Hepatic stellate cell (primary cell): Measurements from ENCODE around the gene CMSS1.
A peak's percentile ranks its signal among the peaks of the same experiment; 100 is the strongest.
"Not testable (repeated sequence)": the region's sequence is repeated elsewhere in the genome, so short reads cannot be mapped to it uniquely, and the experiment has no call there.

ENCODE experiments used
- DNase-seq: peaks from one replicate; pipeline ENCODE4 v3.0.0; 2011; ENCODE audit warnings: low spot score

CMSS1 gene

DNA sequence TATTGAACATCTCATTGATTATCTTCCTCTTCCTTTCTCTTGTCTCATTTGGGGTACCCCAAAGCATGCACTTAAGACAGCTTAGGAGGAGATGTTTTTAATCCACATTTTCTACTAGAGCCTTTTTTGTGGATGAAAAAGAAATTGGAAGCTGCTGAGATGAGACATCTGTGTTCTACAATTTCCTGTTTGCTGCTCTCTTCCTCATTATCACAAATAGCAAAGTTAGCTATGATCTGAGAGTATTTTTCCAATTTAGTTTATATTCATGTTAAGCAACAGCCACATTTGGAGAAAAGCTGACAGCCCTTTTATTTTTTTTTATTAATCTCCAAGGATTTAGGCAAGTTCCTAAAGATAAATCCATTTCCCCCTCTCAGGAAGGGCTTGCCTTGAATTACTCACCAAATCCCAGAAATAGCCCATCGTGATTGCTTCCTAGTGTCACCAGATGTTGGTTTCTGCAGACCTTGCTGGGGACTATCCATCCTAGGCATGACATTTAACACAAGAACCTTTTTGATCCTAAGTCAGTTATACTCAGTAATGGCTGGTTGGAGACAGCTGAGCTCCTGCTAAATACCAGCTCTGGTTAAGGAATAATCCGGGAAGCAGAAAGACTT lies 367.4 kb downstream of the CMSS1 start:
- peak; percentile 24 for DNase-seq

DNA sequence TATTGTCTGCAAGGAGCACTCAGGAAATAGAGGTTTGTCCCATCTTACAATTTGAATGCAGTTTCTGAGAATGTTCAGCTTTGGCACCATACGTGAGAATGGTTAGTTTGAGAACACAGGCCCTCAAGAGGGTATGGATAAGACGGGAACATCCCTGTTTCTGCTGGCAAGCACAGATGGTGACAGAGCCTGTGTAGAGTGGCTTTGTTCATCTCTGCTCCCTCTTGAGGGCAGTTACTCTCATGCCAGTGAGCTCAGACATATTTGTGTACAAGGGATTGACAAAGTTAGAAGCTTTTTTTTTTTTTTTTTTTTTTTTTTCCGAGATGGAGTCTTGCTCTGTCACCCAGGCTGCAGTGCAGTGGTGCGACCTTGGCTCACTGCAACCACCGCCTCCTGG lies 368.2 kb downstream of the CMSS1 start:
- peak; percentile 27 for DNase-seq

DNA sequence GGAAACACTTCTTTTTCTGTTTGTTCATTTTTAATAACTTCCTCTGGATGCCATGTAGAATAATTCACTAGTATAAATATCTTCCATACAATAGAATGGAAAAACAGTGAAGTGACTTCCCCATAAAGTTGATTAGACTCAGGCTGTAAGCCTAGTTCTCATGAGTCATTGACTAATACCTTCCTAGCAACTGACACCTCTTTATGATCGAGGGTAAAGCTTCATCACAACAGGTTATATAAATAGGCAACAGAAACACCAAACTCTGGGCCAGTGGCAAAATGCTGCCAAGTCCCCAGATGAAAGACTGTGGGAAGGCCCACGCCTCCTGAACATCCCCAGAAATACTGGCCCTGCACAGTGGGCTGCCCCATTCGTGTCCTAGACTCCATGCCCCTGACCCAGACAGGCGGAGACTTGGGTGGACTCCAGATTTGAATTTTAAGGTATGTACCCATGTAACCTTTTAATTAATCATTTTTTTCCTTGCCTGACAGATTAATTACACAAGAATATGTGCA lies 371.8 kb downstream of the CMSS1 start:
- DNase-seq: no peak

DNA sequence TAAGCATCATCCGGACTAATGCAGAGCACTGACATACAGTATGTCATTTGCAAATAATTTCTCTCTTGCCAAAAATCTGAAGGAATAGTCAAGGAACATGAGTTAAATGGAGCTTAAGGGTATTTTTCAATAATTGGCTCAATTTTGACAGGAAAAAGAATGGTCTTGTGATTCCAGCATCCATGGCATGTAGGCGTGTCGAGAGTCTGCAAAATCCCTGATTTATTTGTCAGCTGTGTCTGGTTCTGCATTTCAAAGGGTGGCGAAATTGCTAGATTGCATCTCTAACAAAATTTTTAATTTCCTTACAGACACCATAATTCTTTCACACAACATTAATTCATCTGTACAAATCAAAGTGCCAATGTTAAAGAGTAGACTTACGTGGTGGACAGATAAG lies 377.7 kb downstream of the CMSS1 start:
- DNase-seq: no peak

DNA sequence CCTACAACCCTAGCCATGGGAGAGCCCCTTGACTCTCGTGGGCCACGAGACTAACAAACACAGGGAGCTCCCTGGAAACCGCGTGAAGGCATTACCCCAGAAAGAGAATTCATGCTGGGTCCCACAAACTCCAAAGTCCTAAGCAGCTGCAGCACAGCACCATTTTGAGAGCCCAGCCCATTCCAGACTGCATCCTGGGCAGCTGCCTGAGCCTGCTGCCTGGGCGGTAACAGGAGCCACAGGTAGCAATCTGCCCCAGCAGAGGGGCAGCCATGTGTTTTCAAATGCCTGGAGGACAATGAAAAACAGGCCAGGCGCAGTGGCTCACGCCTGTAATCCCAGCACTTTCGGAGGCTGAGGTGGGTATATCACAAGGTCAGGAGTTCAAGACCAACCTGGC lies 380.2 kb downstream of the CMSS1 start:
- no peak for DNase-seq

DNA sequence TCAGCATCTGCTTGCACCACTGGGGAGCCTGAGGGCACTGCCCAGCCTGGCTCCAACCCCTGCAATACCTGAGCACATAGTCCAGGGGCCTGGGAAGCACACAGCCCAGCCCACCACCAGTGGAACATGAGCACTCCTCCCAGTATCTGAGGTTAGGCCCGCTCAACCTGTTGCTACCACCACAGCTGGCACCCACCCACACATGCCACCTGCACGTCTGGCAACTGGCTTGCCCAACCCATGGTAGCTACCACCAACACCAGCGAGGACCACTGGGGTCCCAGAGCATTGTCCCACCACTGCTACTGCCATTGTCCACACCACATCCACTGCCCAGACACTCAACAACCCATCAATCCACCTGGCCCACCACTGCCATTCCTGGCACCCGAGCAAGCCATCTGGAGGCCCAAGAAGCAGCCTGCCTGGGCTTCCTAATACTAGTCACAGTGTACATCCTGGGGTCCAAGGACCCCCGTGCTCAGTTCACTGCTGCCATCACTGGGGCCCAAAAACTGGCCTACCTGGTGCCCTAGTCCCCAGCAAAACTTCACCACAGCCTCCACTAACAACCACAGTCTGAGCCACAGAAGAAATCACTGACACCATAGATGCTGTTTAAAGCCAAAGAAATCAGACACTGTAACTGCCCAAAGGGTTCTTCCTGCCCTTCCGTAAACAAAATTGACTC lies 381.1 kb downstream of the CMSS1 start:
- DNase-seq: no peak

DNA sequence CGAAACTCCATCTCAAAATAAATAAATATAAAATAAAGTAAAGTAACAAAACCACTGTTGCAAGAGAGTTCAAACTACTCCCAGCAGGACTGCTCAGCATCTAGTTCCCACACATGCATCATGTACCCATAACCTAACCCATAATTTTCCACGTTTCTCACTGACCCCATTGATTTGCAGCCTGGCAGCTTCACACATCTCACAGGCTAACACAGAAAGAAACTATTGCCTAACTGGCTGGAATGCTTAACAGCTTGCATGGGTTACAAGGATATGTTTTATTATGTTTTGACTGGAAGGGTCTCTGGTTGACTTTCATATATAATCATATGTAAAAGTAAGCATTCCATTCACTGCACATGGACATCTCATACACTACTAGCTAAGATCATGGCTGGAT lies 387.5 kb downstream of the CMSS1 start:
- DNase-seq: no peak

DNA sequence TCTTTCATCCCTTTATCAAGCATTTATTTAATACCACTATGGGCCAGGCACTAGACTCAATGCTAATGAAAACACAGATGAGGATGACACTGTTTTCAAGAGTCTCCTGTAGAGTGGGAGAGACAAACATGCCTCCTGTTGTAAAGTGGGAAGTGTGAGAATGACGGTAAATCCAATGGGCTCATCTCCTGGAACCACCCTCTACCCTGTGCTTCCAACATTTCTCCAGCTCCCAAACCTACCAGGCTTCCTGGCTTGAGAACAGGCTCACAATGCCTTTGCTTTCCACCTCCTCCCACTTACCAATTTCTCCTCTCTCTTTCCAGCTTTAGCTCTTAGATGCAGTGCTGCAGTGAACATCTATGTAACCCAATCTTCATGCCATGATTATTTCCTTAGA lies 389.0 kb downstream of the CMSS1 start:
- no peak for DNase-seq

DNA sequence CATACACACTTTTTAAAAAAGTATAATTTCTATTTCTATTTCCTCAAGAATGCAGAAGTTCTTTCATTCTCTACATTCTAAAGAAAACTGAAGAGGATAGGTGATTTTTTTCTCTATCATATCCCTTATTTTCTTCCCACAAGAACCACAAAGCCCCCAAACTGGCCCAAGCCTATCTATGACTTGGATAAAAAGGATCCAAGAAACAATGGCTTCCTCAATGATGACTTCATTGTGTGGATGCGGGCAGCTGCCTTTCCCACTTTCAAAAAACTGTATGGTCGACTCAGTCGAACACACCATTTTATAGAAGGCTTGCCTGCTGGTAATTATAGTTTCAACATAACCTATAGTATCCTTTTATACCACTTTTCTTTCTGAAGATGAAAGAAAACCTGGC lies 390.2 kb downstream of the CMSS1 start:
- no peak for DNase-seq

DNA sequence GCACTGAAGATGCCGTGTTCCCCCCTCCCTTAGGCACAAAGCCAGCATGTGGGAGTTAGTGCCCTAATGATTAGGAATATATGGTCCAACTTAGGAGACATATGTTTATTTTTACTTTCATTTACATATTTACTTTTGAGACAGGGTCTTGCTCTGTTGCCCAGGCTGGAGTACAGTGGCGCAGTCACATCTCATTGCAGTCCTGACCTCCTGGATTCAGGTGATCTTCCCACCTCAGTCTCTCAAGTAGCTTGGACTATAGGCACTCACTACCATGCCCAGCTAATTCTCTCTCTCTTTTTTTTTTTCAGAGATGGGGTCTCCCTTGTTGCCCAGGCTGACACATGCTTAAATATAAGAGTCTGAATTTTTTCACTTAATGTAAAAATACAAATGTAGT lies 391.5 kb downstream of the CMSS1 start:
- DNase-seq: no peak

DNA sequence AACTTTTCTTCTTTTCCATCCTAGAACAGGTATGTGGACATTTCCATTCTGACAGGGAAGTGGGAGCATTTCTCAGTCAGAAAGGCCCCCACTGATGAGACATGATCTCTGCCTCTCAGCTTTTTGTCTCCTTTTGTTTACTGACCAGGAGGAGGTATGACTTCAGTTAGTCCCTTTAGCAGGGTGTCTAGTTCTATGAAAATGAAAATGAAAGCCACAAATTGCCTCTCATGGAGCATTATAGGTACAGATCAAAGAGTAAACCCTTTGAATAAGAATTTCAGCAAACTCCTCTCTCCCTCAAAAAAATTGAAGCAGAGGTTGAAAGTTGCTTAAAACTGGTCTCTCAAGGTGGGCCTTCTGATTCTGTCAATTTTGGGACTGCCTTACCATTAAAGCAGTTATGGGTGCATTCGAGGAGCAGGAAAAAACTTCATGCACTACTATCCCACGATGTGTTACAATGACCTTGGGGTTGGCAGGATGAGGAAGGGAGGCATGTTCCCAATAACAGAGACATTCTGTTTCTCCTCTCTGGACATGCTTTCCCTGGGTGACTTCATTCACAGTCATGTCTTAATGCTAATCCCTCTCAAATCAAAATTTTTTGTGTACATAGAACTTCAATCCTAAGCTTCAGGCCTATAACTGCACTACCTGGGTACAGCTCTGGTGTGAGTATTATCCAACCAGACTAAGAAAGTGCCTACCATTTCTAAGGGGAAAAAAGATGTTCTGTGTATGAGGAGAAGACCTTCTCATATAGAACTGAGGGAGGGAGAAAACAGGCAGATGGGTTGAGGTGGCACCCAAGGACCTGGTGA lies 392.5 kb downstream of the CMSS1 start:
- DNase-seq: no peak

DNA sequence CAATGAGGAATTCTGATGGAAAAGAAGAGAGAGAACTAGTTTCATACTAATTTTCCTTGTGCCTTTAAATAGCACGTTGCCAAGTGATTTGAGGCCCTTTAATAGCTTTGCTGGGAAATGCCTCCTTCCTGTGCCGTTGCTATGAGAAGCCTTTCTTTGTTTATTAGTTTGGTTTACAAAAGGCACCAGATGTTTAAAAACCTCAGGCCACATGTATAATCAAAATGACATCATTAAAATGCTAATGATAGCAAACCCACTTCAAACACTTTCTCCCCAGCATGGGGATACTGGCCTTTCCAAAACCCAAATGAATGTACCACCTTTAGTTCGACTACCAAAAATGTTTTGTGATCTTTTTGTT lies 393.1 kb downstream of the CMSS1 start:
- DNase-seq: peak; percentile 61

DNA sequence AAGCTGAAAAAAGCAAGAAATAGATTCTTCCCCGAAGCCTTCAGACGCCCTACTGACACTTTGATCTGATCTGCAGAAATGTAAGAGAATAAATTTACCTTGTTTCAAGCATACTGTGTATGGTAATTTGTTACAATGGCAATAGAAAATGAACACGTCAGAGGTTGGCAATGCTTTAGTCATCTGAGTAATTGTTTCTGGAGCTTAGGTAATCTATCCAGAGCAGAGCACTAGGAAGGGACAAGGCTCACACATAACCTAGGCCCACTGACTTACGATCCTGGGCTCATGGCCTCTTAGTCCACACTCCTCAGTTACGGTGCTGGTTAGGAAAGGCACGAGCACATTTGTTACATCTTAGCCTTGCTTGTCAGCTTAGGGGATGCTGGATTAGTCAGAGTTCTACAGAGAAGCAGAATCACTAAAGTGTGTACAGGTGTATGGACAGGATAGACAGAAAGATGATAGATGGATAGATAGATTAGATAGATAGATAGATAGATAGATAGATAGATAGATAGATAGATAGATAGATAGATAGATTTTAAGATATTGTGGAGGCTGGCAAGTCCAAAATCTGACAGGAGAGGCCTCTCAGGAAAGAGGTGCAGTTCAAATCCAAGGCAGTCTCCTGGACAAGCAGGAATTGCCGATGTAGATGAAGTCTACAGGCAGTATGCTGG lies 396.4 kb downstream of the CMSS1 start:
- DNase-seq: no peak

DNA sequence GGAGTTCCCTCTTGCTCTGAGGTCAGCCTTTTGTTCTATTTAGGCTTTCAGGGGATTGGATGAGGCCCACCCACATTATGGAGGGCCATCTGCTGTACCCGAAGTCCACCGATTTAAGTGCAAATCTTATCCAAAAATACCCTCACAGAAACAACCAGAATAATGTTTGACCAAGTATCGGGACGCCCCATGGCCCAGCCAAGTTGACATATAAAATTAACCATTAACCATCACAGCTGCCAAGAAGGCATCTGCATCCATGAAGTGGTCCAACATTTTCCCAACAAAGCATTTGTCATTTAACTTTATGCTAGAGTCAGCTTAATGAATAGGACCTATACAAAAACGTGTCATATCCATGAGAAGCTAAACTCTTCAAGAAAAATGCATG lies 396.9 kb downstream of the CMSS1 start:
- no peak for DNase-seq

DNA sequence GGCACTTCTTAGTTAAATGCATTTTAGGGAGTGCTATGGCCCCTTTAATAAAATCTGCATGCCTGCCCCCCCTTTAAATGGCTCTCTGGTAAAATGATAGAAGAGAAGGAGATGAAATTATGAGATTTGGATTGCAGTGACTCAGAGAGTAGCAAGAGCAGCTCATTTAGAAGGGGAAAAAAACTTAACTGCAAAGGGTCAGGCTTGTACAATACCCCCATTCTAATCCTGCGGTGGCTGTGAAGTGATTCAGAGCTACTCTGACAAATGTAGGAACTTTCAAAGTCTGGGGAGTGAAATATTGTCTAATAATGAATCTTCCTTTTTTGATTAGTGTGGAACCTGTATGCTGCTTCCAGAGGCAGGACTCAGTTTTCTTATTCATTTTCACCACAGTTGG lies 399.1 kb downstream of the CMSS1 start:
- no peak for DNase-seq

DNA sequence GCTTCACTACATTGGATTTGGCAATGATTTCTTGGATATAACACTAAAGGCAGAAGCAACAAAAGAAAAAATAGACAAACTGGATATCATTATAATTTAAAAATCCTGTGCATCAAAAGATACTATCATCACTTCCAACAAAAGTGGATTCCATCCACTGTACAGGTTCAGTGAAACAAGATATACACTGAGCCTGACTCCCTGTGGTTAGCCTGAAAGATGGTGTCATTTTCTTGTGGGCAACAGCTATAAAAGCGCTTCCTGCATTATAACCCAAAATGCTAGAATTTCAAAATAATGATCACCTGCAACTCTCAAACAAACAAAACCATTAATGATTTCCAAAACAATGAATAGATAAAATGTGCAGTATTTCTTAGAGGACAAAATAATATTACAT lies 403.5 kb downstream of the CMSS1 start:
- DNase-seq: no peak

DNA sequence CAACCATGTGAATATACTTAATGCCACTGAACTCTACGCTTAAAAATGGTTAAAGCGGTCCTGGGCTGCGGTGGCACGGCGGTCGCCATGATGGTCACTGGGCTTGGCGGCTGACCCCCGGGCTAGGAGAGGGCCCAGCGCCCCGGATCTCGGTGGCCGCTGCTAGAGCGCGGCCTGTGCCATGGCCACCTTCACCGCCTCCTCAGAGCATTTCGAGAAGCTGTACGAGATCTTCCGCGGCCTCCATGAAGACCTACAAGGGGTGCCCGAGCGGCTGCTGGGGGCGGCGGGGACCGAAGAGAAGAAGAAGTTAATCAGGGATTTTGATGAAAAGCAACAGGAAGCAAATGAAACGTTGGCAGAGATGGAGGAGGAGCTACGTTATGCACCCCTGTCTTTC lies 407.5 kb downstream of the CMSS1 start:
- no peak for DNase-seq

DNA sequence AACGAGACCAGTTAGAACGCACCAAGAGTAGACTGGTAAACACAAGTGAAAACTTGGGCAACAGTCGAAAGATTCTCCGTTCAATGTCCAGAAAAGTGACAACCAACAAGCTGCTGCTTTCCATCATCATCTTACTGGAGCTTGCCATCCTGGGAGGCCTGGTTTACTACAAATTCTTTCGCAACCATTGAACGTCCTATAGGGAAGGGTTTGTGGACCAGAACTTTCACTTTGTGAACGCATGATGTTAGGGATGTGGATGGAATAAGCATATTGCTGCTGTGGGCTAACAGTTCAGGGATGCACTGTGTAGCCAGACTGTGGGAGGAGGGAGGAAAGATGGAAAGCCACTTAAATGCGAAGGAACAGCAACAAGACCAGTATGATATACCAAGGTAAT lies 408.2 kb downstream of the CMSS1 start:
- DNase-seq: no peak

DNA sequence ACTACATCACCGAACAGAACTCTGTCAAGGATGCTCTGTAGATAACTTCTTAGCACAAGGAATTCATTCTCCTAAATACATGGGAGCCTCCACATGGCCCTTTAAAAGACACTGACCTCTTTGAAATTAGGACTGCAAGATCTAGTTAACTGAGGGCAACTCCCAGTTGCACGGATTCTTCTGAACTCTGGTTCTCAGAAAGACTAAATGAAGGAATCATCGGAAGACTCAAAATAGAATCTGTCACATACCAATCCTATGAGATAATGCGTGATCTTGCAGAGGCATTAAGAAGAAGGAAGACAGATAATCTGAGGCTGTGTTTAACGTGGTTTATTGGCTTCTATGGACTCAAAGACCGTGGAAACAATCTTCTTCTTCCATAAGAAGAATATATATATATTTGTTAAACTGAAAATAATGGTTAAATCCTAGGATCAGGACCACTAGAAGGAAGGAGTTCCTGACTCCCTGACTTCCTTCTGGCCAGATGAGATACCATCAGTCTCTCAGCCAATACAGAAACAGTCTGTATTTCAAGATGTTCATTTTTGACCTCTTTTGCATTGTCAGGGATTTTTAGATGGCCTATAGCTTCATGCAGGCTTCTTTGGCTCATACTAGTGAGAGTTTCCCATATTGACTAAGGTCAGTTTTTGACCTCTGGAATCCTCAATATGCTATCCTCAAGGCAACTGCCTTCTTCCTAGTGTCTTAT lies 409.2 kb downstream of the CMSS1 start:
- peak; percentile 65 for DNase-seq

DNA sequence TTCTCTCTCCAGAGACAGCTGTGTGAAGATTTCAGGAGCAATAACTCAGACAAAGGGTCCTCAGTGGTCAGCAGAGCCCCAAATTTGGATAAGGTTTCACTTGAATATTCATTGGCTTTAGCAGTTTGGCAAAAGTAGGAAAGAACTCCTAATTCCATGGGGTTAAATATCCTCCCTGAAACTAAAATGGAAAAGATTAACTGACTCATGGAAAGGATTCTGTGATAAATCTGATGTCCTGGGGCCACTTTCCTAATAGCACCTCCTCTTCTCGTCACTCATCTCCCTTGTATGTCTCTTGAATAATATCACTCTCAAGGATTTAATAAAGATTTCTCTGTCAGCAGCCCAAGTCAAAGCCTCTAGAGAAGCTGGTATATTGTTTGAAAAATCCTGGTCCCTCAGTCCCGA lies 409.9 kb downstream of the CMSS1 start:
- no peak for DNase-seq

DNA sequence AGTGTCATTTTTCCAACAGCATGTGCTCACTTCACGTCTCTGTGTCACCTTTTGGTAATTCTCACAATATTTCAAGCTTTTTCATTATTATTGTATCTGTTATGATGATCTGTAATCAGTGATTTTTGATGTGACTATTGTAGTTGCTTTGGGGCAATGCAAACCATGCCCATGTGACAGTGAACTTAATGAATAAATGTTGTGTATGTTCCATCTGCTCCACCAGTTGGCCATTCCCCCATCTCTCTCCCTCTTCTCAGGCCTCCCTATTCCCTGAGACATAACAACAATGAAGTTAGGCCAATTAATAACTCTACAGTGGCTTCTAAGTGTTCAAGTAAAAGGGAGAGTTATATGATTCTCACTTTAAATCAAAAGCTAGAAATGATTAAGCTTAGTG lies 410.6 kb downstream of the CMSS1 start:
- no peak for DNase-seq

DNA sequence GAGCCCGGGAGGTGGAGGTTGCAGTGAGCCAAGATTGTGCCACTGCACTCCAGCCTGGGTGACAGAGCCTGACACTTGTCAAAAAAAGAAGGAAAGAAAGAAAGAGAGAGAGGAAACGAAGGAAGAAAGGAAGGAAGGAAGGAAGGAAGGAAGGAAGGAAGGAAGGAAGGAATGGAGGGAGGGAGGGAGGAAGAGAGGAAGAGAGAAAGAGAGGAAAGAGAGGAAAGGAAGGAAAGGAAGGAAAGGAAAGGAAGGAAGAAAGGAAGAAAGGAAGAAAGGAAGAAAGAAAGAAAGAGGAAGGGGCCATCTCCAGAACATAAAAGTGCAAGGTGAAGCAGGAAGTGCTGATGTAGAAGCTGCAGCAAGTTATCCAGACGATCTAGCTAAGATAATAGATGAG lies 411.5 kb downstream of the CMSS1 start:
- DNase-seq: not testable (repeated sequence)
